ENCODE results near the gene PCSK5.
A peak's percentile ranks its signal among the peaks of the same experiment; 100 is the strongest.
"Not testable (repeated sequence)": the region's sequence is repeated elsewhere in the genome, so short reads cannot be mapped to it uniquely, and the experiment has no call there.

The PCSK5 gene

GRCh38 chr9:75890472-75891276 is at the start of gene PCSK5:
PCSK5 (plus strand) TSS chr9:75890673; CDS start chr9:75891182, 509 bp downstream.
- peak; percentile 76 for DNase-seq (ENCODE audit: low read depth)

GRCh38 chr9:75844321-75844720 is 46.2 kb upstream of the PCSK5 start:
- no peak for DNase-seq (ENCODE audit: low read depth)

GRCh38 chr9:75845806-75846205 is 44.7 kb upstream of the PCSK5 start:
- DNase-seq (ENCODE audit: low read depth) = no peak

DNA sequence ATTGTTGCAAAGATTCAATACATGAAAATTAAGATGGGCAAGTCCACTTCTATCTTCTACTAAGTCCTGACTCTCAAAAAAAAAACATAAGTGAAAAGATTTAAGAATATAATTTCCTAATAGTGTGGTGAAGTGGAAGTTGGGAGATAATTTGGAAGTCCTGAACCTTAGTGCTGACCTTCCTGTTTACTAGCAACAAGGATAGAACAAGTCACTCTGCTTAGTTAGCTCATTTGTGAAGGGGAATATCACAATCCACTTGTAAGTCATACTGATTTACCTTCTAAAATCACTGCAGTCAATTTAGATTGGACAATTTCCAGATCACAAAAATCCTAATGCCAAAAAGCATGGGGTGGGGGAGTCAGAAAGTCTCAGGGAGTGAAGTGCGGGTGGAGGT is 43.4 kb upstream of the PCSK5 start:
- DNase-seq (ENCODE audit: low read depth) = no peak

GRCh38 chr9:75850459-75851200 is 39.8 kb upstream of the PCSK5 start:
- no peak for DNase-seq (ENCODE audit: low read depth)

- DNase-seq (ENCODE audit: low read depth) = no peak
Measured at GRCh38 chr9:75851917-75852316, 38.6 kb upstream of the PCSK5 start.

DNA sequence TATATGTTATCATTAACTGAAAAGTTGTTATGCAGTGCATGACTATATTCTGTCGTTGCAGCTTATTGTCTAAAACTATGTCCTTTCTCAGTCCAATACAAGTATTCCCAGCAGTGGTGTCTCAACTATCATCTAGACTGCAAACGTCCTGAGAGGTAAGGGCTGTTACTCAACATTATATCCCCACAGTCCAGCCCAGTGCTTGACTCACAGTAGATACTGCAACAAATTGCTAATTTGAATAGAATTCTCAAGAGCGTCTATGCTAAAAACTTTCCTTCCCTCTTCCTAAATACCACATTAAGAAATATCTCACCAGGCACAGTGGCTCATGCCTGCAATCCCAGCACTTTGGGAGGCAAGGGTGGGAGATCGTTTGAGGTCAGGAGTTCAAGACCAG is 37.7 kb upstream of the PCSK5 start:
- DNase-seq (ENCODE audit: low read depth) = no peak

DNA sequence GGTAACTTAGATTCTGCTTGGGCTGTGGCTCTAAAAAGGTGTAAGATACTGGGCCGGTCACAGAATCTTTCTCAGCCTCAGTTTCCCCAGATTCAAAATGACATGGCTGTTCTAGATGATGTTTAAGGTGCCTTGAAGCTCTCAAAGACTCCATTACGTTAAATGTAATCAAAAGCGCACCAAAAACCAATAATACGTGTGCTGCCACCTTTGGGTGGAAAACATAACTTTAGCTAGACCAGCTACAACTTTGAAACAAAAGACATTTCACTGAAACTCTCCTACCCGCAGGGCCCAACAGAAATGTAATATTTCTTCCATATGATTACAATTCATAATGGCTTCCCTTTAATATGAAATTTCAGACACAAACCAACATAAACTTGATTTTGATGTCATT is 35.0 kb upstream of the PCSK5 start:
- DNase-seq (ENCODE audit: low read depth) = no peak

DNA sequence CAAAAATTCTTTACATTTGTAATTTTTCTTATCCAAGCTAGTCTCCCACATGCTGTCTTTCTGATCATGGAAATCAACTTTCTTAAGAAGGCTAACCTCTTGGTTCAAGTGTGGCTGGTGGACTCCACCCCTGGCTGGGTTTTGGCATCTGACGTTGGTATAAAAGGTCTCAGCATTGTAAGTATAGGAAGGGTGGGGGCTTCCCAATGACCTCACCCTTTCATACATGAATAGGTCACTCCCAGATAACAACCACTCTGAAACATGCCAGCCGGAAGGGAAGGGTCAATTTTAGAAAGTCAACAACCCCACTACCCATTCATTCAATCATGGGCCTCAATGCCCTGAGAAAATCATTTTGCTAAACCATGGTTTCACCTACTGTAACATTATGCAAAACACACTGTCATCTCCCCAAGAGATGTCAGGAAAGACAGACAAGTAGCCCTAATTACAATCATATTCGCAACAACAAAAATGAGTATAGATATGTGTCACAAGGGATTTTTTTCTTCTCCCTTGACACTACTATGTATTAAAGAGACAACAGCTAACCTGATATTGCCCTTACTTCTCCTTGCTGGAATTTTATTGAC is 31.9 kb upstream of the PCSK5 start:
- no peak for DNase-seq (ENCODE audit: low read depth)

GRCh38 chr9:75864266-75864665 is 26.2 kb upstream of the PCSK5 start:
- no peak for DNase-seq (ENCODE audit: low read depth)

DNA sequence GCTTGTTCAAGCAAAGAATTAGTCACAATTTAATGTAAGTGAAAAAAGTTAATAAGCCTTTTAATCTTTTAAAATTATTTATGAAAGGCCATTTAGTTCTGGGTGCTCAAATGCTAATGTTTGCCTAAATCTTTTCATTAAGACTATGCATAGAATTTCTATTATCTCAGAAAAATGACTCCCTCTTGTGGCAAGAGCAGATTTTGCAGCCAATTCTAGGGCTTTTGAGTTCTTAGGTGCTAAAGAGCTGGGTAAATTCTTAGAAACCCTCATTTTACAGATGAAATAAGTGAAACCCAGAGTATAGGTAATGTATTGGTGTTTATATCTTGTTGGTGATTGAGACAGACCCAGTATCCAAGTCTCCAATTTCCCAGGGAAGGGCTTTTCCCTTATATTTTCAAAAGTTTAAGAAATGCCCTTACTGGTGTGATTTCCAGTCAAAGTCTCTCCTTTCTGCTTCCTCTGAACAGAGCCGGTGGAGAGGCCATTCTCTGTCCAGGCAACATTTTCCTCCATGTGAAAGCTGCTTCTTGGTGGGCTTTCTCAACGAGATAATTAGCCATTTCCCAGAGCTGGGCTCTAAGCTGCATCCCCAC is 24.1 kb upstream of the PCSK5 start:
- DNase-seq (ENCODE audit: low read depth) = peak; percentile 4

DNA sequence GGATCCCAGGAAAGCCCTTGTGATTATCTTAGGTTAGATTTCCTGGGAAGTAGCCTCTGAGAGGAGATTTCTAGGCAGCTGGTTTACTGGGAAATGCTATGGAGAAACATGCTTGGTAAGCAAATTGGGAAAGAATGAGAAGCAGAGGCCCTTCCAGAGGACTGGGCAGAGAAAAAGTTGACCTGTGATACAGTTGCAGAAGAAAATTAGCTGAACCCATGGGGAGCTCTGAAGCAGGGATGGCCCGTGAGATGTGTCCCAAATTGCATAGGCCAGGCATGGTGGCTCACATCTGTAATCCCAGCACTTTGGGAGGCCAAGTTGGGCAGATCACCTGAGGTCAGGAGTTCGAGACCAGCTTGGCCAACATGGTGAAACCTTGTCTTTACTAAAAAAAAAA is 21.9 kb upstream of the PCSK5 start:
- DNase-seq (ENCODE audit: low read depth) = not testable (repeated sequence)

DNA sequence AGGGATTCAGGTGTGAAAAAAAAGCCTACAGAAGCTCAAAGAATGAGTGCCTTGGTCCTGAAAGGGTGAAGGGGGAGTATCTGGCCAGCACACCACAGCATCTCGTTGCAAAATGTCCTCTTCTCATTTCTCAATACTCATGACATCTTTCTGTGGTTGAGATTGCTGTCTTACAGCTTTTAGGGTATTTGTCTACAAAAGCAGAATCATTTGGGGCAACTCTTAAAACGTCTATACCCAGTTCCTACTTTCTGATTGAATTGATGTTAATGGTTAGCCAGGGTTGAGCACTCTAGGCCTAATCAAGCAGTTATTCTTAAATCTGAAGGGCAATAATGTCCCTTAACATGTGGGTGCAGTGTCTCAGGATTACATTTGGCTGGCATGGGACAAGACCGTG is 21.2 kb upstream of the PCSK5 start:
- no peak for DNase-seq (ENCODE audit: low read depth)

- DNase-seq (ENCODE audit: low read depth) = no peak
Measured at GRCh38 chr9:75870450-75870849, 20.0 kb upstream of the PCSK5 start.

GRCh38 chr9:75871624-75872023 is 18.8 kb upstream of the PCSK5 start:
- no peak for DNase-seq (ENCODE audit: low read depth)

DNA sequence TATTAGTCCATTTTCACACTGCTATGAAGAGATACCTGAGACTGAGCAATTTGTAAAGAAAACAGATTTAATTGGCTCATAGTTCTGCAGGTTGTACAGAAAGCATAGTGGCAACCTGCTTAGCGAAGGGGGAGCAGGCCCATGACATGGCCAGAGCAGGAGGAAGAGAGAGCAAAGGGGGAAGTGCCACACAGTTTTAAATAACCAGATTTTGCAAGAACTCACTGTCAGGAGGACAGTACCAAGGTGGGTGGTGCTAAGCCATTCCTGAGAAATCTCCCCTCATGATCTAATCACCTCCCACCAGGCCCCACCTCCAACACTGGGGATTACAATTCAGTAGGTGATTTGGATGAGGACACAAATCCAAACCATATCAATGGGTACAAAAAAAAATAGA is 16.8 kb upstream of the PCSK5 start:
- DNase-seq (ENCODE audit: low read depth) = no peak

DNA sequence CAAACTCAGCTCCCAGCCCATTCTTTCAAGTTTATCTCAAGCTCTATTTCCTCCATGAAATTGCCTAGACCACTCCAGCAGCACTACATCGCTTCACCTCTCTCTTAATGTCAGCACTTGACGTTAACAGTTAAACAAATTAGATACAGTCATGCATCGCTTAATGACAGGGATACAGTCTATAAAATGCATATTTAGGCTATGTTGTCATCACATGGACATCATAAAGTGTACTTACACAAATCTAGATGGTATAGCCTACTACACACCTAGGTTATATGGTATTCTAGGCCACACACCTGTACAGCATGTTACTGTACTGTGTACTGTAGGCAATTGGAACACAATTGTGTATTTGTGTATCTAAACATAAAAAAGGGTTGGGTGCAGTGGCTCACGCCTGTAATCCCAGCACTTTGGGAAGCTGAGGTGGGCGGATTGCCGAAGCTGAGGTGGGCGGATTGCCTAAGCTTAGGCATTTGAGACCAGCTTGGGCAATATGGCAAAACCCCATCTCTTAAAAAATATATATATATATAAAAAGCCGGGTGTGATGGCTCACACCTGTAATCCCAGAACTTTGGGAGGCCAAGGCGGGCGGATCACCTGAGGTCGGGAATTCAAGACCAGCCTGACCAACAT is 13.4 kb upstream of the PCSK5 start:
- DNase-seq (ENCODE audit: low read depth) = no peak

GRCh38 chr9:75878488-75878860 is 12.0 kb upstream of the PCSK5 start:
- DNase-seq (ENCODE audit: low read depth) = no peak

DNA sequence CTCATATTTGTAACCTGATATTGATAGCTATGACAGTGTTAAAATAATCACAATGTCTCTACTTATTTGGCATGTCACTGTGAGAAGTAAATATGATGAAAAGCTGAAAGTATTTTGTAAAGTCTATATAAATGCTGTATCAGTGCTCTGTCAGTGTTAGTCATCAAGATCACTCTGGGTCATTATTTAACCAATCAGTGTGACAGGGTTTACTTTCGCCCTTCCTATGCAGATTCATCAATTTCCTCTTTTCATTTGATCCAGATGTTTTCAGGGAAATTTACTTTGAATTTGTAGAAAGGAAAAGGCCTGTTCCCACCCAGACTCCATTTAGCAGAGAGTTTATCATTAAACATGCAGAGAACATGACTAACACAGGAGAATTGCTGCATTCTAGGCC is 9.9 kb upstream of the PCSK5 start:
- DNase-seq (ENCODE audit: low read depth) = no peak

DNA sequence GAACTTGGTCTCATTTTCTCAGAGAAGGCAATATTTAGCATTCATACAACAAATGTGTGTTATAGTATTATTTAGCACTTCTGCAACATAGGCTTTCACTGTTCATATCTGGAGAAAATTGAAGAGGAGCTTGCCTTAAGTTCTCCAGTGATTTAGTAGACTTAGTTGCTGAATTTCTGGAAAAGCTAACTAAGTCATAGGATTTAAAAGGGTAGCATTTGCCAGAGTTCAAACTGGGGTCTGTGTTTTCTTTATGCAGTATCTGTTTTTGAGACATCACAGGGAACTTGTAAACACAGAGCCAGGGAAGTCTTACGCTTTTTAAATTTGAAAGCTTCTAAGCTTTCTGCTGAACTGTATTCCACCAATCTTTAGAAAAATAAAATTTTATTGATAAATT is 8.7 kb upstream of the PCSK5 start:
- DNase-seq (ENCODE audit: low read depth) = no peak

DNA sequence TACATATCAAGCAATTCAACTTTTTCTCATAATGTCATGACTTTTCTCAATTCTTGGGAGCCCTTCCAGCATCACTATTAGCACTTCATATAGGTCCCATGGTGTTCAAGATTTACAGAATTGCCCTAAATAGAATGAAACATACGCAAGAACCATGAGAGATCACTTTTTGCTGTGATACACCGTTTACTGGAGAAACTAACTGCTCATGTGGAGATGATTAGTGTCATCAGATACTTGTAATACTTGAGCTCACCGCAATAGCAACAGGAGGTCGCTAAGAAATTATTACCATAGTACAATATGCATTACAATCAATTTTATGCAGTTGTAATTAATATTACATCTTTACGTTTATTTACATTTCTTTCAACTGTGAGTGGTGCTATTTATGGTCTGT is 4.8 kb upstream of the PCSK5 start:
- no peak for DNase-seq (ENCODE audit: low read depth)

DNA sequence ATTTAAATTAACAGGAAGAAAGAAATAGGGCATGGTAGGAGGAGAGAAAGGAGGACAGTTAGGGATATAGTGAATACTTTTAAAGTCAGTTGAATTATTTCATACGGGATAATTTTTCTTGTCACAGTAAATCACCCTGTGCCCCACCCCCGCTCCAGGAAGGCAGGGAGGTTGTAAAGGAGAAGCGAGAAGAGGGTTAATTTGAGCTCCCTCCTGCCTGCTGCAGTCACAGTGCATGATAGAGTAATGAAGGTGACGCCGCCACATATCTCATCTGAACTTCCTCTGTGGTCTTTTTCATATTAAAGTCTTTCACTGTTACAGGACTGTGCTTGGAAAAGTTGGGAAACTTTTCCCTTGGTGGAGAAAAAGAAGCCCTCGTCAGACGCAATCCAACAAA is 896 bp upstream of the PCSK5 start:
- no peak for DNase-seq (ENCODE audit: low read depth)
